HEK293 (cell line): ENCODE data around the gene DCLK1.

Source experiments
- CTCF ChIA-PET: fragments of 350-600 bp; formaldehyde crosslinking; extraction: SDS; loops from one replicate; lab custom pipeline; 2021; ENCODE audit warnings: antibody characterized with exemption; lab: Yijun Ruan, JAX
- POLR2A ChIA-PET: fragments of 300-600 bp; formaldehyde crosslinking; extraction: SDS; loops from one replicate; lab custom pipeline; 2020; ENCODE audit warnings: antibody characterized with exemption, inconsistent platforms; lab: Yijun Ruan, JAX
- H3K27ac ChIP-seq: fragments of 200-500 bp; sonication (Bioruptor generic); 2 replicates; pipeline ENCODE4 v1.5.1; 2014; ENCODE audit warnings: low read depth, low read length, control low read depth, inconsistent platforms; ENCODE audit errors: extremely low read depth
- H3K36me3 ChIP-seq, 2 experiments: fragments of 200-500 bp in 1 of 2; sonication (Bioruptor generic) in 1 of 2; 1 replicate in 1 of 2; 2 replicates in 1 of 2; pipeline ENCODE4 v1.5.1; 2014 to 2017; ENCODE audit warnings: inconsistent platforms in 2 of 2, low read length in 2 of 2; ENCODE audit not compliant: control insufficient read depth in 2 of 2, insufficient read depth in 1 of 2
- H3K4me1 ChIP-seq: fragments of 200-500 bp; sonication (Bioruptor generic); 2 replicates; pipeline ENCODE4 v1.5.1; 2014; ENCODE audit warnings: mild to moderate bottlenecking, low read length, inconsistent platforms; ENCODE audit not compliant: control insufficient read depth, insufficient read depth
- H3K4me3 ChIP-seq: 2 replicates; pipeline ENCODE4 v1.5.1; 2011; ENCODE audit warnings: low read depth, mild to moderate bottlenecking, control low read depth, low read length, moderate library complexity
- H3K9me3 ChIP-seq: fragments of 200-500 bp; sonication (Bioruptor generic); 2 replicates; pipeline ENCODE4 v1.5.1; 2014; ENCODE audit warnings: low read depth, low read length, inconsistent platforms; ENCODE audit not compliant: control insufficient read depth, insufficient read depth
- ATF2 ChIP-seq: fragments of 450-650 bp; formaldehyde crosslinking; IDR thresholded peaks from 2 replicates; pipeline ENCODE4 v1.5.1; 2016; ENCODE audit warnings: missing biosample characterization, missing genetic modification characterization, low read depth
- BCL6B ChIP-seq: fragments of 450-650 bp; formaldehyde crosslinking; IDR thresholded peaks from 2 replicates; pipeline ENCODE4 v1.5.1; 2017; ENCODE audit warnings: missing biosample characterization, missing genetic modification characterization
- GFI1B ChIP-seq: fragments of 450-650 bp; formaldehyde crosslinking; IDR thresholded peaks from 2 replicates; pipeline ENCODE4 v1.5.1; 2016; ENCODE audit warnings: missing biosample characterization, missing genetic modification characterization
- GLIS1 ChIP-seq: fragments of 450-650 bp; formaldehyde crosslinking; IDR thresholded peaks from 2 replicates; pipeline ENCODE4 v1.5.1; 2016; ENCODE audit warnings: missing biosample characterization, missing genetic modification characterization
- IKZF3 ChIP-seq: fragments of 450-650 bp; IDR thresholded peaks from 2 replicates; pipeline ENCODE4 v1.5.0; 2018; ENCODE audit warnings: missing biosample characterization, mild to moderate bottlenecking, missing genetic modification characterization, moderate library complexity
- KLF7 ChIP-seq: fragments of 450-650 bp; formaldehyde crosslinking; IDR thresholded peaks from 2 replicates; pipeline ENCODE4 v1.5.1; 2016; ENCODE audit warnings: missing biosample characterization, missing genetic modification characterization, borderline replicate concordance
- MZF1 ChIP-seq: fragments of 450-650 bp; formaldehyde crosslinking; IDR thresholded peaks from 2 replicates; pipeline ENCODE4 v1.5.1; 2017; ENCODE audit warnings: missing biosample characterization, missing genetic modification characterization, borderline replicate concordance
- PRDM4 ChIP-seq: fragments of 450-650 bp; formaldehyde crosslinking; IDR thresholded peaks from 2 replicates; pipeline ENCODE4 v1.5.1; 2017; ENCODE audit warnings: missing biosample characterization, missing genetic modification characterization
- SCRT1 ChIP-seq: fragments of 450-650 bp; formaldehyde crosslinking; IDR thresholded peaks from 2 replicates; pipeline ENCODE4 v1.5.1; 2016; ENCODE audit warnings: missing biosample characterization, missing genetic modification characterization, borderline replicate concordance
- SCRT2 ChIP-seq: fragments of 450-650 bp; formaldehyde crosslinking; IDR thresholded peaks from 2 replicates; pipeline ENCODE4 v1.5.1; 2016; ENCODE audit warnings: missing biosample characterization, missing genetic modification characterization
- SP2 ChIP-seq: fragments of 450-650 bp; formaldehyde crosslinking; IDR thresholded peaks from 2 replicates; pipeline ENCODE4 v1.5.1; 2016; ENCODE audit warnings: missing biosample characterization, missing genetic modification characterization
- SP7 ChIP-seq: fragments of 450-650 bp; formaldehyde crosslinking; IDR thresholded peaks from 2 replicates; pipeline ENCODE4 v1.5.1; 2016; ENCODE audit warnings: missing biosample characterization, missing genetic modification characterization
- ZBTB17 ChIP-seq: fragments of 450-650 bp; formaldehyde crosslinking; IDR thresholded peaks from 2 replicates; pipeline ENCODE4 v1.5.1; 2016; ENCODE audit warnings: missing biosample characterization, missing genetic modification characterization
- ZNF341 ChIP-seq: fragments of 450-650 bp; formaldehyde crosslinking; IDR thresholded peaks from 2 replicates; pipeline ENCODE4; 2016; ENCODE audit warnings: low read depth, missing biosample characterization, missing genetic modification characterization
- ZNF366 ChIP-seq: fragments of 450-650 bp; formaldehyde crosslinking; conservative IDR thresholded peaks from 2 replicates; pipeline ENCODE4 v1.5.1; 2016; ENCODE audit warnings: missing biosample characterization, missing genetic modification characterization
- ZNF518A ChIP-seq: fragments of 450-650 bp; formaldehyde crosslinking; conservative IDR thresholded peaks from 2 replicates; pipeline ENCODE4 v1.5.1; 2016; ENCODE audit warnings: low read depth, missing biosample characterization, missing genetic modification characterization
- ZNF561 ChIP-seq: fragments of 450-650 bp; IDR thresholded peaks from 2 replicates; pipeline ENCODE4 v1.5.1; 2018; ENCODE audit warnings: missing biosample characterization, missing genetic modification characterization, borderline replicate concordance
- ZNF747 ChIP-seq: fragments of 450-650 bp; formaldehyde crosslinking; IDR thresholded peaks from 2 replicates; pipeline ENCODE4 v1.5.1; 2016; ENCODE audit warnings: missing biosample characterization, missing genetic modification characterization
- ZNF768 ChIP-seq: fragments of 450-650 bp; formaldehyde crosslinking; IDR thresholded peaks from 2 replicates; pipeline ENCODE4 v1.5.1; 2018; ENCODE audit warnings: missing biosample characterization, mild to moderate bottlenecking, missing genetic modification characterization

The DCLK1 gene

GRCh38 chr13:35887115-35887666 is 244.0 kb downstream of the DCLK1 start:
- peaks cover 28% of the 10 kb centered on the region for H3K4me1 ChIP-seq
- POLR2A ChIA-PET: no interaction called here
- H3K36me3 ChIP-seq: no peaks in the 10 kb centered on the region
- H3K27ac ChIP-seq: no peak overlapping the region
- no peaks in the 10 kb centered on the region for H3K9me3 ChIP-seq
- TF ChIP-seq ZNF561 (no peak), SP7 (tag by site-specific recombination) (no peak), ZNF518A (tag by site-specific recombination) (no peak), ZNF366 (tag by site-specific recombination) (0 out of 2 replicates have a peak, but pooled peaks have one; percentile 16), BCL6B (tag by site-specific recombination) (peak; percentile 47; the same call in 1 of the 2 replicates), SCRT1 (peak; percentile 58), ZBTB17 (tag by site-specific recombination) (peak; percentile 53), SCRT2 (tag by site-specific recombination) (peak; percentile 97)
- TF ChIP-seq, all 188 proteins: peak for 5
- CTCF ChIA-PET: interaction anchor here (0.5 kb wide), 1 partner anchor 14 kb away, joined by 5 read pairs; no protein-coding TSS in a partner anchor
- H3K4me3 ChIP-seq: no peak overlapping the region

- H3K36me3 ChIP-seq: no peaks in the 10 kb centered on the region
- H3K4me3 ChIP-seq: no peak overlapping the region
- POLR2A ChIA-PET: no interaction called here
- CTCF ChIA-PET: interaction anchor here (0.6 kb wide), 1 partner anchor 1779 kb away, joined by 3 read pairs; no protein-coding TSS in a partner anchor
- H3K4me1 ChIP-seq: peaks cover 28% of the 10 kb centered on the region
- H3K9me3 ChIP-seq: no peaks in the 10 kb centered on the region
- H3K27ac ChIP-seq: no peak overlapping the region
- no peak for TF ChIP-seq GFI1B
- no peak for TF ChIP-seq ATF2
- no peak for TF ChIP-seq GLIS1 (tag by site-specific recombination)
- TF ChIP-seq PRDM4 (tag by site-specific recombination): no peak
- TF ChIP-seq ZNF341 (tag by site-specific recombination): no peak
- no peak for TF ChIP-seq KLF7
- TF ChIP-seq IKZF3 (tag by site-specific recombination): no peak
- TF ChIP-seq ZNF768 (tag by site-specific recombination): no peak
- TF ChIP-seq SP2 (tag by site-specific recombination): no peak
- no peak for TF ChIP-seq MZF1 (tag by site-specific recombination)
- no peak for TF ChIP-seq ZNF747 (tag by site-specific recombination)
- TF ChIP-seq, all 188 proteins: peak for 0
Observed at GRCh38 chr13:35886332-35887114, 244.7 kb downstream of the DCLK1 start.
